NCI-H510A treated with DMSO at 0.1 percent for 48 hours (cell line): ENCODE measurements around the gene PATZ1.

ENCODE experiments used
- DNase-seq: peaks from one replicate; lab custom pipeline; 2025; lab: John Stamatoyannopoulos, UW

The PATZ1 gene

GRCh38 chr22:31279821-31280505 lies 66.2 kb downstream of the PATZ1 start:
- no peak for DNase-seq

- DNase-seq, result no peak
Observed at GRCh38 chr22:31279327-31279669, 66.8 kb downstream of the PATZ1 start.

- DNase-seq, result no peak
Observed at GRCh38 chr22:31278626-31279326, 67.4 kb downstream of the PATZ1 start.

GRCh38 chr22:31278151-31278621 lies 68.0 kb downstream of the PATZ1 start:
- no peak for DNase-seq

- no peak for DNase-seq
Observed at GRCh38 chr22:31277741-31278140, 68.4 kb downstream of the PATZ1 start.

- no peak for DNase-seq
Observed at GRCh38 chr22:31276426-31277167, 69.5 kb downstream of the PATZ1 start.
